ENCODE data around the gene ANO7.

GRCh38 chr2:241235859-241236593 lies 47.5 kb downstream of the ANO7 start:
- no peak for TF ChIP-seq CTCF (IDR thresholded peaks at IDR 0.05; ENCODE audit: borderline replicate concordance, extremely low read depth, low read length, poor library complexity, severe bottlenecking)
- no peak for TF ChIP-seq EZH2 (IDR thresholded peaks at IDR 0.05; ENCODE audit: borderline replicate concordance, low read depth, low read length, severe bottlenecking)

Data from DND-41 (cell line).